GM12878 (cell line): ENCODE measurements around the gene TMEM217. TPM values are rescaled to one million over a fixed set of nuclear protein-coding genes. Genes with fewer than 3 reads are reported as not detected.
A peak's percentile ranks its signal among the peaks of the same experiment; 100 is the strongest.

Experiments
- ASH2L ChIP-seq: fragments of 300-600, 200-600 bp; sonication (generic); IDR thresholded peaks from 2 replicates; pipeline ENCODE4 v1.6.1; 2017; ENCODE audit warnings: low read depth, mild to moderate bottlenecking, borderline replicate concordance
- BCL3 ChIP-seq: IDR thresholded peaks from 2 replicates; pipeline ENCODE4 v1.6.1; 2011; ENCODE audit warnings: borderline replicate concordance, low read depth, mild to moderate bottlenecking, moderate library complexity, low read length; ENCODE audit not compliant: insufficient read depth, poor library complexity, severe bottlenecking
- BMI1 ChIP-seq: fragments of 450-650 bp; IDR thresholded peaks from 2 replicates; pipeline ENCODE4 v1.6.1; 2016; ENCODE audit warnings: mild to moderate bottlenecking, moderate library complexity, borderline replicate concordance
- CTCF ChIP-seq, 3 experiments: IDR thresholded peaks in 2 of 3; conservative IDR thresholded peaks in 1 of 3; 2 replicates each; pipeline ENCODE4 v1.5.1; 2011; ENCODE audit warnings: low read depth in 3 of 3, low read length in 3 of 3, mild to moderate bottlenecking in 3 of 3, control low read depth in 2 of 3, moderate library complexity in 2 of 3, inconsistent platforms in 1 of 3, mixed read lengths in 1 of 3; ENCODE audit not compliant: control insufficient read depth in 2 of 3, insufficient read depth in 1 of 3; ENCODE audit errors: extremely low read depth in 1 of 3
- E2F8 ChIP-seq: fragments of 450-650 bp; IDR thresholded peaks from 2 replicates; pipeline ENCODE4 v1.6.1; 2018; ENCODE audit warnings: mild to moderate bottlenecking, low read depth, moderate library complexity; ENCODE audit not compliant: partially characterized antibody
- EP300 ChIP-seq, 2 experiments: fragments of 150-350 bp in 1 of 2; IDR thresholded peaks; 2 replicates each; pipeline ENCODE4 v1.6.1; 2011 to 2012; ENCODE audit warnings: low read depth in 2 of 2, low read length in 2 of 2, borderline replicate concordance in 1 of 2, improper control_type of control experiment in 1 of 2, inconsistent platforms in 1 of 2; ENCODE audit not compliant: control insufficient read depth in 1 of 2
- EZH2 ChIP-seq: IDR thresholded peaks from 2 replicates; pipeline ENCODE4 v1.6.1; 2012; ENCODE audit warnings: low read depth, mild to moderate bottlenecking, control low read depth, inconsistent platforms, low read length, borderline replicate concordance; ENCODE audit not compliant: control insufficient read depth
- HDGF ChIP-seq: fragments of 450-650 bp; IDR thresholded peaks from 2 replicates; pipeline ENCODE4 v1.6.1; 2016; ENCODE audit warnings: antibody characterized with exemption
- JUND ChIP-seq: IDR thresholded peaks from 2 replicates; pipeline ENCODE4 v1.6.1; 2012; ENCODE audit warnings: low read depth, mild to moderate bottlenecking, low read length, improper control_type of control experiment, moderate library complexity
- KAT2A ChIP-seq: conservative IDR thresholded peaks from 2 replicates; pipeline ENCODE4 v1.6.1; 2011; ENCODE audit warnings: low read depth, low read length; ENCODE audit not compliant: control insufficient read depth
- MEF2B ChIP-seq: fragments of 450-650 bp; IDR thresholded peaks from 2 replicates; pipeline ENCODE4 v1.6.1; 2018; ENCODE audit warnings: mild to moderate bottlenecking, moderate library complexity; ENCODE audit not compliant: partially characterized antibody, poor library complexity, severe bottlenecking
- MTA2 ChIP-seq: fragments of 450-650 bp; IDR thresholded peaks from 2 replicates; pipeline ENCODE4 v1.6.1; 2016; ENCODE audit warnings: low read depth, mild to moderate bottlenecking, moderate library complexity
- MXI1 ChIP-seq: fragments of 150-350 bp; IDR thresholded peaks from 2 replicates; pipeline ENCODE4 v1.6.1; 2011; ENCODE audit warnings: low read depth, mild to moderate bottlenecking, inconsistent platforms, low read length, improper control_type of control experiment
- NBN ChIP-seq: fragments of 450-650 bp; IDR thresholded peaks from 2 replicates; pipeline ENCODE4 v1.6.1; 2016
- NRF1 ChIP-seq: conservative IDR thresholded peaks from 2 replicates; pipeline ENCODE4 v1.6.1; 2011; ENCODE audit warnings: mild to moderate bottlenecking, low read depth, low read length, improper control_type of control experiment
- PAX8 ChIP-seq: fragments of 450-650 bp; IDR thresholded peaks from 2 replicates; pipeline ENCODE4 v1.6.1; 2017; ENCODE audit warnings: mild to moderate bottlenecking, moderate library complexity
- POLR2A ChIP-seq: IDR thresholded peaks from 2 replicates; pipeline ENCODE4 v1.6.1; 2011; ENCODE audit warnings: low read depth, mild to moderate bottlenecking, low read length
- RB1 ChIP-seq: fragments of 450-650 bp; formaldehyde crosslinking; IDR thresholded peaks from 2 replicates; pipeline ENCODE4 v1.6.1; 2017; ENCODE audit warnings: mild to moderate bottlenecking, borderline replicate concordance
- RELA ChIP-seq: fragments of 450-650 bp; IDR thresholded peaks from 2 replicates; pipeline ENCODE4 v1.8.0; 2014; ENCODE audit warnings: borderline replicate concordance; ENCODE audit not compliant: partially characterized antibody
- SMARCA5 ChIP-seq: fragments of 450-650 bp; IDR thresholded peaks from 2 replicates; pipeline ENCODE4 v1.6.1; 2017; ENCODE audit warnings: mild to moderate bottlenecking
- STAT3 ChIP-seq: IDR thresholded peaks from 2 replicates; pipeline ENCODE4 v1.6.1; 2011; ENCODE audit warnings: low read depth, low read length, improper control_type of control experiment
- TAF1 ChIP-seq: IDR thresholded peaks from 2 replicates; pipeline ENCODE4 v1.6.1; 2011; ENCODE audit warnings: mild to moderate bottlenecking, low read depth, low read length, borderline replicate concordance
- TCF12 ChIP-seq: IDR thresholded peaks from 2 replicates; pipeline ENCODE4 v1.6.1; 2011; ENCODE audit warnings: low read depth, mild to moderate bottlenecking, low read length
- TCF7 ChIP-seq: IDR thresholded peaks from 2 replicates; pipeline ENCODE4 v1.6.1; 2014; ENCODE audit warnings: antibody characterized with exemption, borderline replicate concordance
- ZNF24 ChIP-seq: fragments of 450-650 bp; IDR thresholded peaks from 2 replicates; pipeline ENCODE4 v1.6.1; 2017; ENCODE audit warnings: antibody characterized with exemption, mild to moderate bottlenecking
- ZNF274 ChIP-seq: IDR thresholded peaks from one replicate; pipeline ENCODE4 v1.8.0; 2011; ENCODE audit not compliant: insufficient read length, insufficient read depth
- ZSCAN29 ChIP-seq: fragments of 450-650 bp; IDR thresholded peaks from 2 replicates; pipeline ENCODE4 v1.6.1; 2017; ENCODE audit warnings: mild to moderate bottlenecking, moderate library complexity
- polyA plus RNA-seq, 11 experiments: library from polyadenylated mRNA; depleted of rRNA in 4 of 11; unstranded in 6 of 11; stranded (reverse) in 5 of 11; fragments of >200 nt; fragmentation: Nextera tagmentation in 4 of 11; fragmentation: Illumina TruSeq in 1 of 11; extraction: Ambion mirVana in 4 of 11; extraction: Trizol in 1 of 11; gene quantifications; 1 replicate in 1 of 11; 2 replicates in 10 of 11; pipeline versions ENCODE4 v1.2.1 to v1.2.3, GENCODE V29; 2011 to 2016; ENCODE audit warnings: inconsistent platforms in 2 of 11, missing spikeins in 2 of 11, low read depth in 1 of 11
- total RNA-seq, 4 experiments: library from RNA; depleted of rRNA in 3 of 4; stranded (reverse); fragments of >200 nt in 3 of 4; fragmentation: Illumina TruSeq in 1 of 4; extraction: Trizol in 1 of 4; gene quantifications; 2 replicates each; pipeline versions ENCODE4 v1.2.1 to v1.2.3, GENCODE V29; 2013 to 2021

The TMEM217 gene
- total and polyA plus RNA-seq, 10 of the 15 experiments (the other 5 are each of a cell fraction or from before 2014, with no cell fraction given): 1.3 to 4.5 (median 2.3) TPM

GRCh38 chr6:37287519-37288157 lies 29.7 kb upstream of the TMEM217 start (continued):
- no peak for TF ChIP-seq KAT2A
- no peak for TF ChIP-seq NRF1
- no peak for TF ChIP-seq TAF1
- no peak for TF ChIP-seq ZSCAN29
- no peak for TF ChIP-seq BCL3
- TF ChIP-seq TCF12: no peak
- TF ChIP-seq HDGF: no peak
- no peak for TF ChIP-seq EZH2
- TF ChIP-seq STAT3: no peak
- TF ChIP-seq TCF7: no peak
- TF ChIP-seq POLR2A: no peak
- TF ChIP-seq MEF2B: peak; percentile 65
- no peak for TF ChIP-seq NBN
- 0 out of 4 replicates have a peak, but pooled peaks of 1 of the 2 experiments have one; percentile 31 for TF ChIP-seq EP300 (IDR thresholded peaks at IDR 0.05; ENCODE audit: borderline replicate concordance in 1 of 2, control insufficient read depth in 1 of 2, low read depth in 2 of 2, low read length in 2 of 2)
- no peak for TF ChIP-seq RELA
- no peak for TF ChIP-seq JUND
- no peak for TF ChIP-seq ZNF24
- TF ChIP-seq MXI1: no peak
- TF ChIP-seq ASH2L: no peak
- no peak for TF ChIP-seq ZNF274
- no peak for TF ChIP-seq PAX8
- TF ChIP-seq RB1: no peak
- TF ChIP-seq SMARCA5: peak; percentile 66; the same call in 1 of the 2 replicates
- no peak for TF ChIP-seq E2F8
- TF ChIP-seq MTA2: peak; percentile 65; the same call in 1 of the 2 replicates
- no peak for TF ChIP-seq BMI1
- no peak for TF ChIP-seq CTCF (IDR thresholded peaks at IDR 0.05 in 2 of 3, conservative IDR thresholded peaks at IDR 0.05 in 1 of 3; ENCODE audit: control insufficient read depth in 2 of 3, extremely low read depth in 1 of 3, insufficient read depth in 1 of 3, low read depth in 3 of 3, low read length in 3 of 3)
